ENCODE results near the gene MAP3K19.
"Not testable (repeated sequence)": the region's sequence is repeated elsewhere in the genome, so short reads cannot be mapped to it uniquely, and the experiment has no call there.

The MAP3K19 gene

DNA sequence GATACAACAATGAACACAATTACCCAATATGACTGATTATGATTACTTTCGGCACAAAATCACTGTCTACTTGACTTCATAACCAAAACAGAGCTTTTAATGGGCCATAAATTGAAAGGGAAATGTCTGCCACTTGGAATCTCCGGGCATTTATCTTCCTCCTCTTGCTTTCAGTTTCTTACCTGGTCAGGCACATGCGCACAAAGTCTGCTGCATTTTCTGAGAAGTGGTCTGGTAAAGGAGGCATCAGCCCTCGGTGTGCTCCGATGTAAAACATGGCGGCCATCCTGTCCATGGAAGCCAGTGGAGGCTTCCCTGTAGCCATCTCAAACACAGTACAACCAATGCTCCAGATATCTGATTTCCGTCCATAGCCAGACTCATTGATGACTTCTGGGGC lies 66.6 kb downstream of the MAP3K19 start:
- no peak for DNase-seq (ENCODE audit: low read depth)

DNA sequence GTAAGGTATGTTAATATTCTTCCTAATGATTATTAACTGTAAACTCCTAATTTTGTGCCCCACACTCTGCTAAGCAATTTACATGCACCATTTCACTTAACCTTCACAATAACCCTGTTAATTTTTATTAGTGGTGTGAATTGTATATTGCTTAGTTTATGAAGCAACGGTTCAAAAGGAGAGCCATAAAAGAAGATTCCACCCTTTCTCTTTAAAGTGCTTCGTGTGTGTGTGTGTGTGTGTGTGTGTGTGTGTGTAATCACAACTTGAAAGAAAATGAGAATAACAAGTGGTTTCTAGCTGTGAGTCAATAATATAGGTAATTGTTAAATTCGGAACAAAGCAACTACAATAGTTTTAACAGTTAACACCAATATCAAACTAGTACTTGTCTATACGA lies 68.0 kb downstream of the MAP3K19 start:
- DNase-seq (ENCODE audit: low read depth) = no peak

DNA sequence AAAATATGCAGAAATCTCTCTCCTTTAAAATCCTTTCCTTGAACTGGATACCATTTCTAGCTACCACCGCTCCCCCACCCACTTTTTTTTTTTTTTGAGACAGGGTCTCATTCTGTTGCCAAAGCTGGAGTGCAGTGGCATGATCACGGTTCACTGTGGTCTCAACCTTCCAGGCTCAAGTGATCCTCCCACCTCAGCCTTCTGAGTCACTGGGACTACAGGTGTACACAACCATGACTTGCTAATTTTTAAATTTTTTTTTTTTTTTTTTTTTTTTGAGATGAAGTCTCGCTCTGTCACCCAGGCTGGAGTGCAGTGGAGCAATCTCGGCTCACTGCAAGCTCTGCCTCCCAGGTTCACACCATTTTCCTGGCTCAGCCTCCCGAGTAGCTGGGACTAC lies 70.1 kb downstream of the MAP3K19 start:
- DNase-seq (ENCODE audit: low read depth) = not testable (repeated sequence)

DNA sequence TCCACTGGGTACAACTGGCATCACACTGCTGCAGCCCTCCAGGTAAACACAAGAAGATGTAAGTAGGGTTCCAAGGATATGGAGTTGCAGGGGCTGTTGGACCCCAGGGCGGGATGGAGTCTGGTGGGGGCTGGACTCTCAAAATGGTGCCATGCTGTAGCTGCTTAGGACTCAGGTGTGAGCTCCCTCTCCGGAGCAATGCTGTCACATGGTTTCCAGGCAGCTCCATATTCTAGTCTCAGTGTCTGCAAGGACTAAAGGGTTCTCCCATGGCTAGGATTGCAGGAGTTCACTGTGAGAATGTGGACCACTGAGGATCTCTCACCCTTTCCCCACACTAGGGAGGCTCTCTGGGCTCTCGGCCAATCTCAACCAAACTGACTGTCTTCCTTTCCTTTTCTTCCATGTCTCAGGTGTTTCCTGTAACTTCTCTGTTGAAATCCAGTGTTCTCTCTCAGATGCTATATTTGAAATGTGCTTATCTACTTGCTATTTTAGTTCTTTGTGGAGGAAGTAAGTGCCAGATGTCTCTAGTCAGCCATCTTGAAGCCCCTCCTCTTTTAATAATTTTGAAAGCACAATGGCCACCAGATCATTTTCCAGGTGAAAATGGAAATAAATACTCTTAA lies 71.1 kb downstream of the MAP3K19 start:
- no peak for DNase-seq (ENCODE audit: low read depth)

DNA sequence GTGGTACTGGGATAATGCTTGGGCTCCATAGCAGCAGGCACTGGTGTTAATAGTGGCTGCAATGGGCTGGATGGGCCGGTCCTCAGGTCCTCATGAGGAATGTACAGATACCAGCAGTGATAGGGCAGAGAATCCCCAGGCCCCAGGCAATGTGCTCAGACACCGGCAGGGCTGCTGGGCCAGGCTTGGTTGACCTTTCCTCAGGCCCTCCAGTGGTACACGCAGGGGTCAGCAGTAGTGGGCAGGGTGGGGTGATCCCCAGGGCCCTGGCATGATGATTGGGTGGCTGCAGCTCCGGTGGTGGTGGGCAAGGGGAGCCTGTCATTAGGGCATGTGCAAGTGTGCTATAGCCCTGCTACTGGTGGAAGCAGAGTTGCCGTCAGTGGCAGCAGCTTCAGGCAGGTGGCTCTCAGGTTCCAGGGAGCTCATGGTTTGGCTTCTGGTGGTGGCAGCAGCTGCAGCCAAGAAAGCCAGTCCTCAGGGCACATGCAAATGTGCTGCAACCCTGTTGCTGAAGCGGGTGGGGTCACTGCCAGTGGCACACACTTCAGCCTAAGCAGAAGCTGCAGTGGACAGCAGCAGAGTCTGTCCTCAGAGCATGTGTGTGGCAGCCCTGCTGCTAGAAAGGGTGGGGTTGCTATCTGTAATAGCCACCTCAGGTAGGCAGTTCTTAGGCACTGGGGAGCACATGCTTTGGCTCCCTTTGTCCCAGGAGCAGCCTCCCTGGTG lies 71.8 kb downstream of the MAP3K19 start:
- no peak for DNase-seq (ENCODE audit: low read depth)

DNA sequence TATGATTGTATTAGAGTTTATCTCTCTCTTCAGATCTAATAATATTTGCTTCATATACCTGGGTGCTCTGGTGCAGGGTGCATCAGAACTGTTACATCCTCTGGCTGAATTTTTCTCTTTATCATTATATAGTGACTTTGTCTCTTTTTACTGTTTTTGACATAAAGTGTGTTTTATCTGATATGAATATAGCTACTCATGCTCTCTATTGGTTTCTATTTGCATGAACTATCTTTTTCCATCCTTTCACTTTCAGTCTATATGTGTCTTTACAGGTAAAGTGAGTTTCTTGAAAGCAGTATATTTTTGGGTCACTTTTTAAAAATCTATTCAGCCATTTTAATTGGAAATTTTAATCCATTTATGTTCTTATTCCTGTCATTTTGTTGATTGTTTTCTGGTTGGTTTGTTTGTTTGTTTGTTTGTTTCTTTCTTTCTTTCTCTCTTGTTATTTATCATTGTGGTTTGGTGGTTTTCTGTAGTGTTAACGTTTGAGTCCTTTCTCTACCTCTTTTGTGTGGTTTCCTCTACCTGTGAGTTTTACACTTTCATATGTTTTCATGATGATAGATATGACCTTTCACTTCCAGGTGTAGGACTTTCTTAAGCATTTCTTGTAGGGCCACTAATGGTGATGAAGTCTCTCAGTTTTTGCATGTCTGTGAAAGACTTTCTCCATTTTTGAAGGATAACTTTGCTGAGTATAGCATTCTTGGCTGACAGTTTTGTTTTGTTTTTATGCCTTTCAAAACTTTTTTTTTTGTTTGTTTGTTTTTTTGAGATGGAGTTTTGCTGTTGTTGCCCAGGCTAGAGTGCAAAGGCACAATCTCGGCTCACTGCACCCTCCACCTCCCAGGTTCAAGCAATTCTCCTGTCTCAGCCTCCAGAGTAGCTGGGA lies 73.8 kb downstream of the MAP3K19 start:
- no peak for DNase-seq (ENCODE audit: low read depth)

DNA sequence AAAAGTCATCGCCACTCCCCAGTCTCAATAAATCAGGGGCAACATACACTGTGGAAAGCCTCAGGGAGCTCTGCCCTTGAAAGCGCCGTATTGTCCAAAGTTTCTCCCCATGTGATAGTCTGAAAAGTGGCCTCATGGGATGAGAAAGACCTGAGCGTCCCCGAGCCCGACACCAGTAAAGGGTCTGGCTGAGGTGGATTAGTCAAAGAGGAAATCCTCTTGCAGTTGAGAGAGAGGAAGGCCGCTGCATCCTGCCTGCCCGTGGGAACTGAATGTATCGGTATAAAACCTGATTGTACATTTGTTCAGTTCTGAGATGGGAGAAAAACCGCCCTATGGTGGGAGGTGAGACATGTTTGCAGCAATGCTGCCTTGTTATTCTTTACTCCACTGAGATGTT lies 80.1 kb downstream of the MAP3K19 start:
- DNase-seq (ENCODE audit: low read depth) = not testable (repeated sequence)

DNA sequence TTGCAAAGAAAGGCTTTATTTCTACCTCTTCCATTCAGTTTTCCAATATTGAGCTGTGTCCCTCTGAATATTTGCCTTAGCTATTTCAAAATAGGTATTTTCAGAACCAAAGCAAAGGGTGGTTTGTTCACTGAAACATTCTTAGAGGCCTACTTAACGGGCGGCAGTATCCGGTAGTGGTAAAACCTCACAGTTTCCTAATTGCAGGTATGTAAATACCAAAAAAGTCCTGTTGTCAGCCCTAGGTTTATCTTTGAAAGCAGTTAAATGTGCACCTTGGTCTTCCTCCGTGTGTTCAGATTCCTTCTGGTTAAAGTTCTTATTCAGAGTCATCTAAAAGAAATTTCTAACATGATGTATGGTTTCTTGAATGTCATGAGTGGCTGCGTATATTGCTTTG lies 89.8 kb downstream of the MAP3K19 start:
- DNase-seq (ENCODE audit: low read depth) = no peak

DNA sequence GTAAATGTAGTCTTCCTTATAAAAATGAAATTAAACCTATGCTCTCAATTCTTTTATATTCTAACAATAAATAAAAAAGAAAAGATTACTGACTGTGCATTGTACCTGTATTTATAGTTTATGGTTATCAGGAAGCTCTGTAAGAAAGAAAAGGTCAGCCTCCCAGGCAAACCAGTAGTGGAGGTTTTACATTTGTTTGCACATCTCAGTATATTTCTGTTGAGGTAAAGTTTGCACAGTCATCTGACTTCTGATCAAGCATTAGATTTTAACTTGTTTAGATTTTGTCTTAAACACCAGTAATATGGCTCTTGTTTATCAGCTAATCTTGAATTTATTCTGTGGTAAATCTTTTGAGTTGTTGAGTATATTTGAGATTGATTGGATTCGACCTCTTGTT lies 91.5 kb downstream of the MAP3K19 start:
- no peak for DNase-seq (ENCODE audit: low read depth)

DNA sequence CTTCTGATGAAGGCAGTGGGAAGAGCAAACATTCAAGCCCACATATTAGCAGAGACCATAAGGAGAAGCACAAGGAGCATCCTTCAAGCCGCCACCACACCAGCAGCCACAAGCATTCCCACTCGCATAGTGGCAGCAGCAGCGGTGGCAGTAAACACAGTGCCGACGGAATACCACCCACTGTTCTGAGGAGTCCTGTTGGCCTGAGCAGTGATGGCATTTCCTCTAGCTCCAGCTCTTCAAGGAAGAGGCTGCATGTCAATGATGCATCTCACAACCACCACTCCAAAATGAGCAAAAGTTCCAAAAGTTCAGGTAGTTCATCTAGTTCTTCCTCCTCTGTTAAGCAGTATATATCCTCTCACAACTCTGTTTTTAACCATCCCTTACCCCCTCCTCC lies 93.2 kb downstream of the MAP3K19 start:
- no peak for DNase-seq (ENCODE audit: low read depth)

DNA sequence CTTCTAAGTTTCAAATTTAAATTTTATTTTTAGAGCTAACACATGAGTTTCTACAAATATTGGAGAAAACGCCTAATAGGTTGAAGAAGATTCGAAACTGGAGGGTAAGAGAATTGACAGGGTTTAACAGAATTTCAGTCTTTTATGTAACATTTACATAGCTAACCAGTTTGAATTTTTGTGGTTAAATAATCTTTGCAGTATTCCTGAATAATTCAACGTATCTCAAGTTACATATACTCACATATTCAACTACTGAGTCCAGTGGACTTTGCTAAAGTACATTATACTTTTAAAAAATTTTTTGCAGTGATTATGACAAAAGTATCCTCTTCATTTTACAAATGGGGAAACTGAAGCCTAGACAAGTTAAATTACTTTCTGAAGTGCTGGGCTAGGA lies 94.6 kb downstream of the MAP3K19 start:
- no peak for DNase-seq (ENCODE audit: low read depth)

DNA sequence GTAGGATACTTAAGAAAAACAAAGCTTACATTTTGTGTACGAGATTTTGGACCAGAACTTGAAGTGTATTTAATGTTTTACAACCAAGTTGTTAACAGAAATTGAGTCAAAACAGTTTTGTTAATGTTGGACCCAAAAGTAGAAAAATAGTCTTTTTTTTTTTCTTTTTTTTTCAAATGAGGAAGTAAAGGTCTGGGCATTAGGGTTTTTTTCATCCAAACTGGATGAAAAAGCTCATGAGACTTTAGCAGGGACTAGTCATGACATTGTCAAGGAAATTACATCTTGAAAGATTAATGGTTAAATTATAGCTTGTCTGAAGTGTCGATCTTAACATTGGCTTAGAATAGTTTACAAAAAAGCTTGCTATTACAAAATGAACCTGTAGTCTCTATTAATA lies 96.4 kb downstream of the MAP3K19 start:
- DNase-seq (ENCODE audit: low read depth) = no peak

DNA sequence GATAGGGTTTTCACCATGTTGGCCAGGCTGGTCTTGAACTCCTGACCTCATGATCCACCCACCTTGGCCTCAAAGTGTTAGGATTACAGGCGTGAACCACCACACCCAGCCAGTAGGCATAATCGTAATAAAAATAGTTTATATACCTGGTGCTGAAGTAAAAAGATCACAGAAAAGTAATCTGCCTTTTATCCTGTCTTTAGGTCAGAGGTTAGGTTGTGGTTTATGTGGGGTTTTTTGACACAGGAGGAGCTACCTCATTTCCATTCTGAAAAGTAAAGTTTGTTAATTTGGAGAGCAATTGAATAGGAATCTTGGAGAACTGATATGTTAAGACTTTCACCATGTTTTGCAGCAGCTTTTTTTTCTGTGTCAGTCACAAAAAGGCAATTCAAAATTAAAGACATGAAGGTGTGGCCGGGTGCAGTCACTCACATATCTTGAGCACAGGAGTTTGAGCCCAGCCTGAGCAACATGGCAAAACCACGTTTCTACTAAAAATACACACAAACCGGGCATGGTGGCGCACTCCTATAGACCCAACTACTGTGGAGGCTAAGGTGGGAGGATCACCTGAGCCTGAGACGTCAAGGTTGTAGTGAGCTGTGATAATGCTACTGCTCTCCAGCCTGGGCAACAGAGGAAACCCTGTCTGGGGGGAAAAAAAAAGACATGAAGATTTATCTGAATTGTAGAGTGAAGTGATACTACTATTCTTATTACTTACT lies 97.1 kb downstream of the MAP3K19 start:
- DNase-seq (ENCODE audit: low read depth) = no peak

DNA sequence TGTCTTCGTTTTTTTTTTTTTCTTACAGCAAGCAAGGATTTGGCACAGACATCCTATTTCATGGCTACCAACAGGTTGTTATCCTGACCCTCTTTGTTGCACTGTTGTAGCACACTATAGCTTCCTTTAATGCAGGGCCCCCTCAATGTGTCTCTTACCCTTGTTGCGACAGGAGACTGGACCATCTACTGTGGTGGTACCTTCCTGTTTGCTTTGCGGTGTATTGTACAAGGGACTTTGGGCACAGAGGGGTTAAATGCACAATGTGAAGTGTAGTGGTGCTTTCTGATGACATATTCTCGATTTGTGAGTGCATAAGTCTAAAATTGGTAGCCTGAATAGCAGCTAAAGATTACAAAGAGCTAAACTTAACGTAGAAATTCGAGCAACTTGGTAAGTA lies 101.2 kb downstream of the MAP3K19 start:
- DNase-seq (ENCODE audit: low read depth) = no peak

DNA sequence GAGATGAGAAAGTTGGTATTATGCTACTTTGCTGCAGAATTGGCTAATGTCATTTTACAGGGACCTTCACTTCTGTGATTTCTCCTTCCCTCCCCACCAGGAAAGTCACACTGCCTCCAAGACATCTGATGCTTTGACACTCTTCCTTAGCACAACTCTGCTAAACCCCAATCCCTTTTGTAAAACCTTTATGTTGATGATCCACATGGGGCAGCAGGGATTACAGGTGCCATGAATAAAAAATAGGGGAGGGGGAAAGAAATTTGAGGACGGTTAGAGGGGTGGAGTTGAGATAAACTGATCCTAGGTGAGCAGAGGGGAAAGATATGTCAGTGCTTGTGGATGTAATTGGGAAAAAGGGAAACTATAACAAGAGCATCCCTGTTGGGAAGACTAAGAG lies 102.3 kb downstream of the MAP3K19 start:
- DNase-seq (ENCODE audit: low read depth) = no peak

DNA sequence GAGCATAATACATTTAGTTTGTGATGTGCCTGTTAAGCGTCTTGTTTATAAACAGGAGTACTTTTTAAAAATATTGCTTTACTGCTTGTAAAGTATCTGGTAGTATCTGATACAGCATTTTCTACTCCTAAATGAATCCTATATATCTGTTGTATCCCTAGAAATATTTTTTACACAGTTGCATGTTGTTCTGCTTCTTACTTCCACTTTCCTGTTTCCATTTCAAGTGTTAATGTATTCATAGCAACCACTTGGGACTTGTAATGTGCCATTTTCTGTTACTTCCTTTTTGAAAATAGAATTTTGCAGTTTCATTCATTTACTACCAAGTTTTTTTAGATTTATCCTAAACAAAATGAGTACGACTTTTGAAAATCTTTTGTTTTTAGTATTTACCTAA lies 103.7 kb downstream of the MAP3K19 start:
- DNase-seq (ENCODE audit: low read depth) = no peak

DNA sequence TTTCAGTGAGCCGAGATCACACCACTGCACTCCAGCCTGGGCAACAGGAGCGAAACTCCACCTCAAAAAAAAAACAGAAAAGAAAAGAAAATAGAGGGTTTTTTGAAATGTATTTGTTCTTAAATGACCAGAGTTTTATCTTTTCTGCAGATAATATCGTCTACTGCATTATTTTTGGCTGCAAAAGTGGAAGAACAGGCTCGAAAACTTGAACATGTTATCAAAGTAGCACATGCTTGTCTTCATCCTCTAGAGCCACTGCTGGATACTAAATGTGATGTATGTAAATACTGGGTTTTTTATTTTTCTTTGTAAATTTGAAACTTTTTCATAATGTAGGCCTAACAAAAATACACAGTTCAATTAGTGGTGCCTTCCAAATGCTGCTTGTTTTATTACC lies 110.6 kb downstream of the MAP3K19 start:
- DNase-seq (ENCODE audit: low read depth) = no peak

DNA sequence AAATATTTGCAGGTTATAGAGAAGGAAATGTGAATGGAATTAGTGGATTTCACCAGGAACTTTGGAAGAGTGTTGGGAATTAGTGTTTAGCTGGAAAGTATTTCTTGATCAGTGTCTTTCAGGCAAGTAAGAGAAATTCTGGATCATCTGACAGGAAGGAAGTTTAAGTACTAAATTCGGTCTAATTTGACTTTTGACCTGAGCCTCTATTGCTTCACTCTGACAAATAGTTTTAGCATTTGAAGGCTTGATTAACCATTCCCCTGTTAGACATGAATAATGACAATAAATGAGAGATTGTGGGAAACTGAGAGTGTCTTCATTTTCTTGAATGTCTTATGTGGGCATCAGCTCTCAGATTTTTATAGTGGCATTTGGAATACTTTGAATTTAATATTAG lies 112.6 kb downstream of the MAP3K19 start:
- DNase-seq (ENCODE audit: low read depth) = no peak

DNA sequence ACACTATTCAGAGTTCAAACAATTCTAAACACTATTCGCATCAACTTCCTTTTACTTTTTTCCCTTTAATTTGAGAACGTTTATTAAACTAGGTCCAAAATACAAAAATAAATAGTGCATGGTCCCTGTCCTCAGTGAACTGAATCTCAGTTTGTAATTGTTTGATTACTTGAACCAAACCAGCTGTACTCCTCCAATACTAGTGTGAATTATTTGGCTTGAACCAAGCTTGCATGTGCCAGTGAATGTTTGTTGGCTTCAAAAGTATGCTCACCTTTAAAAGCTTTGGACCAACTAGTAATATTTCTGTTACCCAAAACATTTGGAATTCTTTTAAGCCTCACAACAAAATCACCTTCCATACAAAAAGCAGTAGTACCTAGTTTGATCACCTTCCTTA lies 113.1 kb downstream of the MAP3K19 start:
- DNase-seq (ENCODE audit: low read depth) = no peak

DNA sequence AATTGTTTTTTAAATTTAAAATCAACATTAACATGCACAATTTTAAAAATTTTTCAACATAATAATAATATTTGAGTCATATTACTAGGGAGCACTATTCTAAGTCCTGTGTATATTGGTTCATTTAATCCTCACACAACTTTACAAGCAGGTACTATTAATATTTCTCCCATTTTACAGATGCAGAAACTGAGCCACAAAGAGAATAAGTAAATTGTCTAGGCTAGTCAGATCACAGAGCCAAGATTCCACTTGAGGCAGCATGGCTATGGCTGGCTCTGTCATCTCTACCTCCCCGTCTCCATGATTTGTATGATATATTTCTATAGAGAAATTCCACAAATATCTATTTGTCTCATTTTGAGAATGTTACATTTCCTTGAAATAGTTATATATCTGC lies 113.5 kb downstream of the MAP3K19 start:
- DNase-seq (ENCODE audit: low read depth) = no peak

DNA sequence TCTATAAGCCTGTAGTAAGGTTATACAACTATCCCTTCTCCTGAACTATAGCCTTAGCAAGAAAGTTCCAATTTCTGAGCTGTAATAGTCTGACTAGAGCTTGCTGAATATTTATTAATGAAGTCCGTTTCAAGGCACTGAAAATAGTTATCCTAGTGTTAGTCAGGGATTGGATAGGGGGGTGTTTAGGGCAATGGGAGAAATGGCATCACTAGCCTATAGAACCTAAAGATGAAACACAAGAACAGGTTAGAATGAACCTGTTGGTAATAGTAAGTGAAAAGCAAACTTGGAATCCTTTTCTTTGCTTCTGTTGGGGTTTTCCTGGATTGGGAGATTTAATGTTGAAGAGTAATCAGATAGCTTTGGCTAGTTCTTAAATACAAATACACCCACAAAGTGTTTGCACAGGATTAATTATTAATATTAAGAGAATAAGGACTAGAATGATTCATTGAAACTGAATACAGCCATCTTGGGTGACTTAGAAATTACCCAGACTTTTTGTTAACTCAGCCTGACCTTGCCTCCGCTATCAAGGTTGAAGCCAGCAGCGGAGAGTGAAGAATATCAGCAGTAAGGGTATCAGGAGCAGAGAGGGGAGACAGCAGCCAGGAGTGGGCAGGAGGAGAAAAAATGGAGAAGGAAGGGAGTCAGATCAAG lies 114.3 kb downstream of the MAP3K19 start:
- DNase-seq (ENCODE audit: low read depth) = no peak

DNA sequence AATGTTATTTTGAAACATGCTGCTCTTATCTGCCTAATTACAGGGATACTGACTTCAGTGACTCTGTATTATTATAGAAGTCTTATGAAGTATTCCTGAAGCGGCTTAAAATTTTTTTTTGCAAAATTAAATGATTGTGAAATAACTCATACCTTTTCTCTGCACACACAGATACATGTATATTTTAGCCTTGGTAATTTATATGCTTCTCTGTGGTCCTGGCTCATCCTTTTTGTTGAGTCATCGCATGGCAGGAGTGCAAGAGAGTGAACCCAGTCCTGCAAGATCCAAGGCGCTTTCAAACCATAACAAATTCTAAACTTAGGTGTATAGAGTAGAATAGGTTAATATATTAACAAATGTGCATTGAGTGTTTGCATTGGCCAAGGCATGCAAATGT lies 120.1 kb downstream of the MAP3K19 start:
- no peak for DNase-seq (ENCODE audit: low read depth)

Data from stimulated activated CD8-positive, alpha-beta memory T cell treated with anti-CD3 and anti-CD28 coated beads, Interleukin-15, amount 100 ng/mL, for 24 hours (primary cell).